ENCODE measurements around the gene ANKH.
"Not testable (repeated sequence)": the region's sequence is repeated elsewhere in the genome, so short reads cannot be mapped to it uniquely, and the experiment has no call there.

The ANKH gene

GRCh38 chr5:14838396-14839319 is 32.9 kb downstream of the ANKH start:
- DNase-seq: no peak
- H3K4me1 ChIP-seq (ENCODE audit: control insufficient read depth, low read depth, low read length): no peaks in the 10 kb centered on the region
- no peak overlapping the region for H3K4me2 ChIP-seq (ENCODE audit: low read length)
- no peaks in the 10 kb centered on the region for H3K79me2 ChIP-seq (ENCODE audit: control insufficient read depth, insufficient read depth, low read length)
- no peak overlapping the region for H3K56ac ChIP-seq (ENCODE audit: low read length)
- H2BK5ac ChIP-seq (ENCODE audit: low read length): no peak overlapping the region
- no peak overlapping the region for H3K4ac ChIP-seq (ENCODE audit: low read depth, low read length)
- no peaks in the 10 kb centered on the region for H3K27me3 ChIP-seq (ENCODE audit: insufficient read depth, low read length, poor library complexity)
- H3K27ac ChIP-seq (ENCODE audit: low read depth, low read length): no peak overlapping the region
- H3K9ac ChIP-seq (ENCODE audit: low read length): no peak overlapping the region
- H3K18ac ChIP-seq (ENCODE audit: low read length): no peak overlapping the region
- H3K4me3 ChIP-seq (ENCODE audit: low read length): no peak overlapping the region
- no peak overlapping the region for H2BK15ac ChIP-seq (replicated peaks; ENCODE audit: low read depth)
- H3K23ac ChIP-seq (ENCODE audit: low read length): no peak overlapping the region
- no peaks in the 10 kb centered on the region for H3K36me3 ChIP-seq (ENCODE audit: control insufficient read depth, insufficient read depth, low read length)
- no peak overlapping the region for H4K8ac ChIP-seq (ENCODE audit: low read depth, low read length)
- H4K5ac ChIP-seq (ENCODE audit: low read length): no peak overlapping the region
- no peak overlapping the region for H2AK5ac ChIP-seq (ENCODE audit: low read length)
- WGBS (ENCODE audit: extremely low coverage, insufficient coverage, low lambda C conversion rate): no CpG with 5 or more reads among the region's 15 CpGs
- no peak overlapping the region for H2BK120ac ChIP-seq (ENCODE audit: low read depth, low read length)
- no peaks in the 10 kb centered on the region for H3K79me1 ChIP-seq (ENCODE audit: low read length)

- not testable (repeated sequence) for H3K27ac ChIP-seq (ENCODE audit: low read depth, low read length); H3K79me1 ChIP-seq (ENCODE audit: low read length); H2BK15ac ChIP-seq (replicated peaks; ENCODE audit: low read depth); H2BK5ac ChIP-seq (ENCODE audit: low read length); H3K36me3 ChIP-seq (ENCODE audit: control insufficient read depth, insufficient read depth, low read length); H3K56ac ChIP-seq (ENCODE audit: low read length); H3K18ac ChIP-seq (ENCODE audit: low read length); H2AK5ac ChIP-seq (ENCODE audit: low read length); H3K4me1 ChIP-seq (ENCODE audit: control insufficient read depth, low read depth, low read length); H3K23ac ChIP-seq (ENCODE audit: low read length); H3K27me3 ChIP-seq (ENCODE audit: insufficient read depth, low read length, poor library complexity); H3K9ac ChIP-seq (ENCODE audit: low read length); H4K5ac ChIP-seq (ENCODE audit: low read length); H3K4me3 ChIP-seq (ENCODE audit: low read length); H3K4ac ChIP-seq (ENCODE audit: low read depth, low read length); H2BK120ac ChIP-seq (ENCODE audit: low read depth, low read length); H4K8ac ChIP-seq (ENCODE audit: low read depth, low read length); H3K4me2 ChIP-seq (ENCODE audit: low read length); DNase-seq; H3K79me2 ChIP-seq (ENCODE audit: control insufficient read depth, insufficient read depth, low read length)
- no CpG with 5 or more reads among the region's 7 CpGs for WGBS (ENCODE audit: extremely low coverage, insufficient coverage, low lambda C conversion rate)
Observed at GRCh38 chr5:14837423-14838122, 34.0 kb downstream of the ANKH start.

- H2BK120ac ChIP-seq (ENCODE audit: low read depth, low read length): no peak overlapping the region
- H3K9ac ChIP-seq (ENCODE audit: low read length): no peak overlapping the region
- no peak overlapping the region for H3K4me2 ChIP-seq (ENCODE audit: low read length)
- no peak overlapping the region for H3K4me3 ChIP-seq (ENCODE audit: low read length)
- WGBS (ENCODE audit: extremely low coverage, insufficient coverage, low lambda C conversion rate): no CpG with 5 or more reads among the region's 11 CpGs
- no peak overlapping the region for H3K27ac ChIP-seq (ENCODE audit: low read depth, low read length)
- no peaks in the 10 kb centered on the region for H3K4me1 ChIP-seq (ENCODE audit: control insufficient read depth, low read depth, low read length)
- H3K18ac ChIP-seq (ENCODE audit: low read length): no peak overlapping the region
- no peaks in the 10 kb centered on the region for H3K79me2 ChIP-seq (ENCODE audit: control insufficient read depth, insufficient read depth, low read length)
- H4K5ac ChIP-seq (ENCODE audit: low read length): no peak overlapping the region
- H3K56ac ChIP-seq (ENCODE audit: low read length): no peak overlapping the region
- H2BK5ac ChIP-seq (ENCODE audit: low read length): no peak overlapping the region
- DNase-seq: no peak
- no peak overlapping the region for H2AK5ac ChIP-seq (ENCODE audit: low read length)
- H3K27me3 ChIP-seq (ENCODE audit: insufficient read depth, low read length, poor library complexity): no peaks in the 10 kb centered on the region
- no peak overlapping the region for H3K4ac ChIP-seq (ENCODE audit: low read depth, low read length)
- no peak overlapping the region for H3K23ac ChIP-seq (ENCODE audit: low read length)
- H3K36me3 ChIP-seq (ENCODE audit: control insufficient read depth, insufficient read depth, low read length): no peaks in the 10 kb centered on the region
- H4K8ac ChIP-seq (ENCODE audit: low read depth, low read length): no peak overlapping the region
- no peaks in the 10 kb centered on the region for H3K79me1 ChIP-seq (ENCODE audit: low read length)
- H2BK15ac ChIP-seq (replicated peaks; ENCODE audit: low read depth): no peak overlapping the region
Observed at GRCh38 chr5:14834584-14835550, 36.7 kb downstream of the ANKH start.

GRCh38 chr5:14834062-14834461 is 37.5 kb downstream of the ANKH start:
- no peak for DNase-seq
- H3K4me1 ChIP-seq (ENCODE audit: control insufficient read depth, low read depth, low read length): no peaks in the 10 kb centered on the region
- no peak overlapping the region for H3K9ac ChIP-seq (ENCODE audit: low read length)
- no peak overlapping the region for H3K4me2 ChIP-seq (ENCODE audit: low read length)
- no peak overlapping the region for H4K8ac ChIP-seq (ENCODE audit: low read depth, low read length)
- H2BK120ac ChIP-seq (ENCODE audit: low read depth, low read length): no peak overlapping the region
- no CpG with 5 or more reads among the region's 2 CpGs for WGBS (ENCODE audit: extremely low coverage, insufficient coverage, low lambda C conversion rate)
- H2BK15ac ChIP-seq (replicated peaks; ENCODE audit: low read depth): no peak overlapping the region
- H3K79me1 ChIP-seq (ENCODE audit: low read length): no peaks in the 10 kb centered on the region
- no peaks in the 10 kb centered on the region for H3K79me2 ChIP-seq (ENCODE audit: control insufficient read depth, insufficient read depth, low read length)
- no peak overlapping the region for H3K23ac ChIP-seq (ENCODE audit: low read length)
- no peak overlapping the region for H3K56ac ChIP-seq (ENCODE audit: low read length)
- H3K4ac ChIP-seq (ENCODE audit: low read depth, low read length): no peak overlapping the region
- no peak overlapping the region for H3K4me3 ChIP-seq (ENCODE audit: low read length)
- H2AK5ac ChIP-seq (ENCODE audit: low read length): no peak overlapping the region
- no peak overlapping the region for H2BK5ac ChIP-seq (ENCODE audit: low read length)
- no peak overlapping the region for H3K27ac ChIP-seq (ENCODE audit: low read depth, low read length)
- H3K36me3 ChIP-seq (ENCODE audit: control insufficient read depth, insufficient read depth, low read length): no peaks in the 10 kb centered on the region
- no peak overlapping the region for H4K5ac ChIP-seq (ENCODE audit: low read length)
- H3K18ac ChIP-seq (ENCODE audit: low read length): no peak overlapping the region
- H3K27me3 ChIP-seq (ENCODE audit: insufficient read depth, low read length, poor library complexity): no peaks in the 10 kb centered on the region

- Histone ChIP-seq H3K27ac (ENCODE audit: low read depth, low read length) (no peak overlapping the region), H3K36me3 (ENCODE audit: control insufficient read depth, insufficient read depth, low read length) (no peaks in the 10 kb centered on the region), H2AK5ac (ENCODE audit: low read length) (no peak overlapping the region), H3K4me1 (ENCODE audit: control insufficient read depth, low read depth, low read length) (no peaks in the 10 kb centered on the region), H2BK5ac (ENCODE audit: low read length) (no peak overlapping the region), H3K9ac (ENCODE audit: low read length) (no peak overlapping the region), H3K79me2 (ENCODE audit: control insufficient read depth, insufficient read depth, low read length) (no peaks in the 10 kb centered on the region), H3K4me3 (ENCODE audit: low read length) (no peak overlapping the region), H4K5ac (ENCODE audit: low read length) (no peak overlapping the region), H2BK15ac (replicated peaks; ENCODE audit: low read depth) (no peak overlapping the region), H2BK120ac (ENCODE audit: low read depth, low read length) (no peak overlapping the region), H3K23ac (ENCODE audit: low read length) (no peak overlapping the region), H3K56ac (ENCODE audit: low read length) (no peak overlapping the region), H3K4me2 (ENCODE audit: low read length) (no peak overlapping the region), H4K8ac (ENCODE audit: low read depth, low read length) (no peak overlapping the region), H3K4ac (ENCODE audit: low read depth, low read length) (no peak overlapping the region), H3K79me1 (ENCODE audit: low read length) (no peaks in the 10 kb centered on the region), H3K18ac (ENCODE audit: low read length) (no peak overlapping the region), H3K27me3 (ENCODE audit: insufficient read depth, low read length, poor library complexity) (no peaks in the 10 kb centered on the region)
- no CpG with 5 or more reads among the region's 2 CpGs for WGBS (ENCODE audit: extremely low coverage, insufficient coverage, low lambda C conversion rate)
- DNase-seq: no peak
Observed at GRCh38 chr5:14831006-14831338, 40.6 kb downstream of the ANKH start.
